DOHH2 (cell line): ENCODE data around the gene KLK7.

Source experiments
- EZH2phosphoT487 ChIP-seq: fragments of 200-600 bp; sonication (generic); IDR thresholded peaks from 2 replicates; pipeline ENCODE4 v1.6.1; 2017; ENCODE audit warnings: borderline replicate concordance, mild to moderate bottlenecking, antibody characterized with exemption, low read length, moderate library complexity, mixed read lengths
- TF ChIP-seq, protein P1 (sequence below): fragments of 200-600 bp; sonication (generic); IDR thresholded peaks from one replicate; pipeline ENCODE4 v1.5.1; 2014; ENCODE audit warnings: antibody characterized with exemption, mild to moderate bottlenecking, low read depth, low read length; ENCODE audit not compliant: poor library complexity, severe bottlenecking

- TF ChIP-seq, protein P1, sequence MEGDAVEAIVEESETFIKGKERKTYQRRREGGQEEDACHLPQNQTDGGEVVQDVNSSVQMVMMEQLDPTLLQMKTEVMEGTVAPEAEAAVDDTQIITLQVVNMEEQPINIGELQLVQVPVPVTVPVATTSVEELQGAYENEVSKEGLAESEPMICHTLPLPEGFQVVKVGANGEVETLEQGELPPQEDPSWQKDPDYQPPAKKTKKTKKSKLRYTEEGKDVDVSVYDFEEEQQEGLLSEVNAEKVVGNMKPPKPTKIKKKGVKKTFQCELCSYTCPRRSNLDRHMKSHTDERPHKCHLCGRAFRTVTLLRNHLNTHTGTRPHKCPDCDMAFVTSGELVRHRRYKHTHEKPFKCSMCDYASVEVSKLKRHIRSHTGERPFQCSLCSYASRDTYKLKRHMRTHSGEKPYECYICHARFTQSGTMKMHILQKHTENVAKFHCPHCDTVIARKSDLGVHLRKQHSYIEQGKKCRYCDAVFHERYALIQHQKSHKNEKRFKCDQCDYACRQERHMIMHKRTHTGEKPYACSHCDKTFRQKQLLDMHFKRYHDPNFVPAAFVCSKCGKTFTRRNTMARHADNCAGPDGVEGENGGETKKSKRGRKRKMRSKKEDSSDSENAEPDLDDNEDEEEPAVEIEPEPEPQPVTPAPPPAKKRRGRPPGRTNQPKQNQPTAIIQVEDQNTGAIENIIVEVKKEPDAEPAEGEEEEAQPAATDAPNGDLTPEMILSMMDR: no peak
- no peak for TF ChIP-seq EZH2phosphoT487
Observed at GRCh38 chr19:50979758-50980157, 4.0 kb downstream of the KLK7 start.
